Chondrocyte (in vitro differentiated cells): Measurements from ENCODE around the gene KTN1. TPM values are rescaled to one million over a fixed set of nuclear protein-coding genes. Genes with fewer than 3 reads are reported as not detected.

Source experiments
- DNase-seq: peaks from one replicate; pipeline ENCODE4 v3.0.0; 2021; ENCODE audit warnings: mixed read lengths, low spot score
- H3K27ac Mint-ChIP-seq: one replicate; pipeline ENCODE4 v1.8.0; 2021; ENCODE audit warnings: mild to moderate bottlenecking, moderate library complexity, mixed read lengths; ENCODE audit not compliant: unreplicated experiment
- H3K27me3 Mint-ChIP-seq: 2 replicates; pipeline ENCODE4 v1.8.0; 2021; ENCODE audit warnings: low read depth, mixed read lengths
- H3K36me3 Mint-ChIP-seq: 2 replicates; pipeline ENCODE4 v1.8.0; 2021; ENCODE audit warnings: low read depth, mixed read lengths
- H3K4me1 Mint-ChIP-seq: 2 replicates; pipeline ENCODE4 v1.8.0; 2021; ENCODE audit warnings: low read depth, mild to moderate bottlenecking, mixed read lengths
- H3K4me3 Mint-ChIP-seq: one replicate; pipeline ENCODE4 v1.8.0; 2021; ENCODE audit warnings: mild to moderate bottlenecking, moderate library complexity, mixed read lengths; ENCODE audit not compliant: unreplicated experiment
- H3K9me3 Mint-ChIP-seq: 2 replicates; pipeline ENCODE4 v1.8.0; 2021; ENCODE audit warnings: low read depth, mixed read lengths
- total RNA-seq: library from RNA; stranded (reverse); gene quantifications from 3 replicates; pipeline ENCODE4 v1.2.1, GENCODE V29; 2021
- TF ChIP-seq, protein P1 (sequence below): fragments of 200-600 bp; sonication (generic); IDR thresholded peaks from 2 replicates; pipeline ENCODE4 v1.5.0; 2021; ENCODE audit warnings: antibody characterized with exemption, mild to moderate bottlenecking, moderate library complexity

The KTN1 gene
- total RNA-seq, 1 donor from 2014 or later, result 137 TPM

DNA sequence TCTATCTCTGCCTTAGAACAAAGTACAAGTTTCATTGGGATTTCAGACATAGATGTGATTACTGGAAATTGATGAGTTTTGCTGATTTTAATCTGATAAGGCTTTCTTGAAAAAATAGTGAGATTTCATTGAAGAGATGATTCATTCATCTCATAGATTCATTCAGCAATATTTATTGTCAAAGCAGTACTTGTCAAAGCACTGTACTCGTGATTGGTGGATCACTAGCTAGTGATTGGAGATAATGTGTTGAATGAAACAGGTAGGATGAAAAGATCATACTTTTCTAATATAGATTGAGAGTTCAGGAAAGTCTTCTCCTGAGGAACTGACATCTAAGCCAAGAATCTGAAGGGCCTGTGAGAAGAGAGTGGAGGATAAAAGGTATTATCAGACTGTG lies 71.0 kb downstream of the KTN1 start:
- no peaks in the 10 kb centered on the region for H3K27me3 Mint-ChIP-seq
- TF ChIP-seq, protein P1, sequence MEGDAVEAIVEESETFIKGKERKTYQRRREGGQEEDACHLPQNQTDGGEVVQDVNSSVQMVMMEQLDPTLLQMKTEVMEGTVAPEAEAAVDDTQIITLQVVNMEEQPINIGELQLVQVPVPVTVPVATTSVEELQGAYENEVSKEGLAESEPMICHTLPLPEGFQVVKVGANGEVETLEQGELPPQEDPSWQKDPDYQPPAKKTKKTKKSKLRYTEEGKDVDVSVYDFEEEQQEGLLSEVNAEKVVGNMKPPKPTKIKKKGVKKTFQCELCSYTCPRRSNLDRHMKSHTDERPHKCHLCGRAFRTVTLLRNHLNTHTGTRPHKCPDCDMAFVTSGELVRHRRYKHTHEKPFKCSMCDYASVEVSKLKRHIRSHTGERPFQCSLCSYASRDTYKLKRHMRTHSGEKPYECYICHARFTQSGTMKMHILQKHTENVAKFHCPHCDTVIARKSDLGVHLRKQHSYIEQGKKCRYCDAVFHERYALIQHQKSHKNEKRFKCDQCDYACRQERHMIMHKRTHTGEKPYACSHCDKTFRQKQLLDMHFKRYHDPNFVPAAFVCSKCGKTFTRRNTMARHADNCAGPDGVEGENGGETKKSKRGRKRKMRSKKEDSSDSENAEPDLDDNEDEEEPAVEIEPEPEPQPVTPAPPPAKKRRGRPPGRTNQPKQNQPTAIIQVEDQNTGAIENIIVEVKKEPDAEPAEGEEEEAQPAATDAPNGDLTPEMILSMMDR, result no peak
- no peaks in the 10 kb centered on the region for H3K4me1 Mint-ChIP-seq
- no peaks in the 10 kb centered on the region for H3K9me3 Mint-ChIP-seq
- peaks cover 29% of the 10 kb centered on the region for H3K36me3 Mint-ChIP-seq
- no peak overlapping the region for H3K27ac Mint-ChIP-seq
- no peak overlapping the region for H3K4me3 Mint-ChIP-seq
- DNase-seq, result no peak

DNA sequence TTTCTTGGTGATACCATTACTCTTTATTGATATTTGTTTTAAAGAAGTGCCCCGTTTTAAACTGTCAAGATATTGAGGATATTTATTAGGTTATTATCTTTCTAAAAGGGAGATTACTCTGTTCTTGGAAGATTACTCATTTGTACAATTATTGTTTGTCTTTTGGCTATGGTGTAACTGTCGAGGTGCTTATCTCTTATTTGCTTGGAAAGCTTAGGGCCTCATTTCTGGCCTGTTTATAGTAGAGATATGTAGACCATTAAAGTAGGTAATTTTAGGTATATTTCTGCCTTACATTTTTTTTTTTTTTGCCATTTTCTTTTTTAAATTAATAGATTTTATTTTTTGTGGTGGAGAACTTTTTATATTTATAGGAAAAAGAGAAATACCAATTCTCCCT lies 74.2 kb downstream of the KTN1 start:
- no peaks in the 10 kb centered on the region for H3K27me3 Mint-ChIP-seq
- no peaks in the 10 kb centered on the region for H3K9me3 Mint-ChIP-seq
- no peak overlapping the region for H3K4me3 Mint-ChIP-seq
- DNase-seq, result no peak
- TF ChIP-seq, protein P1, result no peak
- H3K36me3 Mint-ChIP-seq, result peaks cover 29% of the 10 kb centered on the region
- H3K4me1 Mint-ChIP-seq, result no peaks in the 10 kb centered on the region
- H3K27ac Mint-ChIP-seq, result no peak overlapping the region

DNA sequence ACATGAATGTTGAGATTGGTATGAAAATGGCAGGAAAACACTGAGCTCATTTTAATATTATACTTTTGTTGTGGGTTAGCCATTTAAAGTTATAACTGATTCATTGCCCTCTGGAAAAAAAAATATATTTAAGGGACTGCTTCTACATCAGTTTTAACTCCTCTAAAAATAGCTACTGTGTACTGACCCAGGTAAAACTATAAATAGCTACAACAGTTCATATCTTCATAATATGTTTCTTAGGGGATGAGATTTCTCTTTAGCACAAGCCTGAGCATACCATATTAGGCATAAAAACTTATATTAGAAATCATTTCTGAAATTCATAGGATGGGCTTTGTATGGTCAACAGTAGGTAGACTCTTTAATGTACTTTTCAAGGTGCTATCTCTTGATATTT lies 81.0 kb downstream of the KTN1 start:
- Mint-ChIP-seq H3K4me3 (no peak overlapping the region), H3K36me3 (peaks cover 26% of the 10 kb centered on the region), H3K9me3 (no peaks in the 10 kb centered on the region), H3K27me3 (no peaks in the 10 kb centered on the region), H3K27ac (no peak overlapping the region), H3K4me1 (peaks cover 37% of the 10 kb centered on the region)
- TF ChIP-seq, protein P1, result no peak
- DNase-seq, result no peak

DNA sequence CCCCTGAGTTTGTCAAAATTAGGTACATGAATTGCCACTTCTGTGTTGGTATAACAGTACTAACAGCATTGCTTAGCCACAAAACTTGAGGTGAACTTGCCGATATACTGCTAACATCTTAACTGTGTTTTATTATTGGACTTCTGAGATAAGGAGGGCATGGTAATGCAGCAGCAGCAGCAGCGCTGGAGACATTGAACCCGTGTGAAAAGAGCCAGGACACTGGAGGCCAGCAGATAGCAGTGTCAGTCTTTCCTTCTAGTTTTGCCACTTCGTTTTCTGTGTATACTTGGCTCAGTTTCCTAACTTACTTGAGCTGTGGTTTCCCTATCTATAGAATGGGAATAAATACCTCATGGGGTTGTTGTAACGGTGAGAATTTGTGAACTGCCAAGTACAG lies 82.7 kb downstream of the KTN1 start:
- no peak overlapping the region for H3K4me3 Mint-ChIP-seq
- H3K36me3 Mint-ChIP-seq, result peaks cover 21% of the 10 kb centered on the region
- no peaks in the 10 kb centered on the region for H3K27me3 Mint-ChIP-seq
- peaks cover 44% of the 10 kb centered on the region for H3K4me1 Mint-ChIP-seq
- no peak overlapping the region for H3K27ac Mint-ChIP-seq
- no peaks in the 10 kb centered on the region for H3K9me3 Mint-ChIP-seq
- DNase-seq, result no peak
- TF ChIP-seq, protein P1, result no peak

DNA sequence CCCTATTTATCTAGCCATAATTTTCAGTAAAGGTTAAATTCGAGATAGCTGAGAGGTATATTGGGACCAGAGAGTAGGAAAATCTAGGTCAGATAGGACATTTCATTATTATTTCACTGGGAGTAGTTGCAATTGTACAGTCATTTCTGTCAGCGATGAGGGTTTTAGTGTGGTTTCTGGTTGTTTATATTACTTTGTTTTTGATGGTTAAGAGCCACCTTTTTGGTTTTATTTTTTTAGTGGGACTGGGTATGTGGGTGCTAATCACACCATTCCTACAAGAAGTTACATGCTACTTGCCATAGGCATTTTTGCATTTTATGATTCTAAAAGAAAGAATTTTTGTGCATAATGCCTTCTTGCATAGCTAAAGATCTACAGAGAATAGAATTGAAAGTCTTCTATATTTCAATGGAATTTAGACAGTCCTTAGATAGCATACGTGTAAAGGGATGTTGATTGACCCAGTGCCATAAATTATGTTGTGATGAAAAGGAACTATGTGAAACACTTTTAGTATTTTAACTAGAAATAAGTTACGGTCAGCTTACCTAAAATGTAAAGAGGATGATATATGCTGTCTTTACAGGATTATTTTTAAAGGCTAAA lies 85.2 kb downstream of the KTN1 start:
- peak overlapping the region; percentile 75 for H3K27ac Mint-ChIP-seq
- TF ChIP-seq, protein P1, result no peak

More for the DNA sequence above, 85.2 kb downstream of the KTN1 start:
- DNase-seq, result no peak
- peaks cover 53% of the 10 kb centered on the region for H3K4me1 Mint-ChIP-seq
- H3K36me3 Mint-ChIP-seq, result peaks cover 13% of the 10 kb centered on the region
- no peaks in the 10 kb centered on the region for H3K27me3 Mint-ChIP-seq
- H3K9me3 Mint-ChIP-seq, result no peaks in the 10 kb centered on the region
- H3K4me3 Mint-ChIP-seq, result no peak overlapping the region
